Measurements from ENCODE around the gene KCNAB1. TPM values are rescaled to one million over a fixed set of nuclear protein-coding genes. Genes with fewer than 3 reads are reported as not detected.

The KCNAB1 gene
- total and polyA plus RNA-seq, 4 donors: 0.76 to 2.8 (median 1.0) TPM

DNA sequence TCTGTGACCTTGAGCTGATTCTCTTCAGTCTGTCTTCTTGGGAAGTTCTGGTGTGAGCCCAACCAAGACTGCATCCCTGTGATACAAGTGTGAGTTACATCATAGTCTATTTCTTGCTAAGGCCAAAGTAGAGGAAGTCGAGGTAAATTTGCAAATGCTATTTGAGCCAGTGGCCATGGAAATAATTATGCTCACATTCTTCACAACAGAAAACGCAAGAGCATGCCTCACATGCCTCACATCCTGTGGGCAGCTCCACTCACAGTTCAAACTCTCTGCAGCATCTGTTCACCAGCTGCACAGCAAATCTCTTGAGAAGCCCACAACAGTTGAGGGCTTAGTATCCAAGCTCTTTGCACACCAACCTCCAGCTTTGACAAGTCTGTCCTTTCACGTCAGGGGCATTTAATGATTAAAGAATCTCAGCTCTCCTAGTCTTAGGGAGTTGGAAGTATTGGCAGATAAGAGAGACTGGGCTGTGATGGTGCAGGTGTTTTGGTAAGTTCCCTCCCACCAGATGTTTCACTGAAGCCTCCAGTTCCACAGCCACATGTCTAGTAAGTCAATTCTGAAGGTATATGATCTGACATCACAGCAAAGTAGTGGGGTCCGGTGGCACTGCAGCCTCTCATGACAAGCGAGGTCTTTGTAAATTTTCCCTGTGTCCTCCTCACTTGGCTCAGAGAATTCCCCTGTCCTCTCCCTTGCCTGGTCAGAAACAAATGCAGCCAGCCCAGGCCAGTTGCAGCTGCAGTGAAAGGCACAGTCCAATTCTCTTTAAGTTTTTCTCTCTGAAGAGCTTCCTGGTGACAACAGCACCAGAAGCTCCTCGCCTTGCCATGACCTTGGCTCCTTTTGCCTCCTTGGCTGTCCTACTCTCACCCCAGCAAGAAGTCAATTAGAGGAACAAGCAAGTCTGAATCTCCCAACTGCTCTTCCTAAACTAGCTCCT is 268.4 kb downstream of the KCNAB1 start:
- Histone ChIP-seq H3K9me3 (ENCODE audit: control insufficient read depth in 4 of 4, low read length in 3 of 4) (no peaks in the 10 kb centered on the region), H3K27ac (ENCODE audit: low read depth in 1 of 2, low read length in 2 of 2) (no peak overlapping the region)
- no peak for DNase-seq (ENCODE audit: low spot score)

DNA sequence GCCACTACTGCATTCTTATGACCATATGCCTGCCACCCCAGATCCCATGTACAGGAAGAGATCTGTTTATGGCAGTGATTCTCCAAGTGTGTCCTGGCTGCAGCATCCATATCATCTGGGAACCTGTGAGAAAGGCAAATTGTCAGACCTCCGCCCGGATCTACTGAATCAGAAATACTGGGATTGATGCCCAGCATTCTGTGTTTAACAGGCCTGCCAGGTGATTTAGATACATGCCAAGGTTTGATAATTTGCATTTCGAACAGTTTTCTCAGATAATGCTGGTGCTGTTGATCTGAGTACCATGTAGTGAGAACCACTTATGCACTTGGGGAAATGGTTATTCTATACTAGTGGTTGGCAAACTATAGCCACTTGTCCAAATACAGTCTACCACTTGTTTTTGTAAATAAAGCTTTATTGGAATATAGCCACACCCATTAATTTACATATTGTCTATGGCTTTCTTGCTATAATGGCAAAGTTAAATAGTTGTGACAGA is 269.1 kb downstream of the KCNAB1 start:
- Histone ChIP-seq H3K9ac (ENCODE audit: low read depth in 1 of 2, low read length in 2 of 2) (no peak overlapping the region), H3K27ac (ENCODE audit: low read depth in 1 of 2, low read length in 2 of 2) (no peak overlapping the region), H3K4me3 (ENCODE audit: low read depth in 1 of 3, low read length in 3 of 3) (no peak overlapping the region), H3K27me3 (ENCODE audit: control insufficient read depth in 4 of 4, insufficient read depth in 4 of 4, low read length in 3 of 4) (no peaks in the 10 kb centered on the region), H3K9me3 (ENCODE audit: control insufficient read depth in 4 of 4, low read length in 3 of 4) (no peaks in the 10 kb centered on the region), H3K4me1 (ENCODE audit: control insufficient read depth in 4 of 4, insufficient read depth in 4 of 4, low read length in 3 of 4) (no peaks in the 10 kb centered on the region), H3K36me3 (ENCODE audit: control insufficient read depth in 4 of 4, insufficient read depth in 3 of 4, low read depth in 1 of 4, low read length in 3 of 4) (no peaks in the 10 kb centered on the region)
- WGBS: 87% methylated on average over 3 of the region's 3 CpGs
- DNase-seq (ENCODE audit: low spot score): no peak
- no peak for TF ChIP-seq HNF4A (conservative IDR thresholded peaks at IDR 0.05)
- no peak for TF ChIP-seq GABPA (IDR thresholded peaks at IDR 0.05 in 1 of 2, conservative IDR thresholded peaks at IDR 0.05 in 1 of 2)
- TF ChIP-seq, protein P1, sequence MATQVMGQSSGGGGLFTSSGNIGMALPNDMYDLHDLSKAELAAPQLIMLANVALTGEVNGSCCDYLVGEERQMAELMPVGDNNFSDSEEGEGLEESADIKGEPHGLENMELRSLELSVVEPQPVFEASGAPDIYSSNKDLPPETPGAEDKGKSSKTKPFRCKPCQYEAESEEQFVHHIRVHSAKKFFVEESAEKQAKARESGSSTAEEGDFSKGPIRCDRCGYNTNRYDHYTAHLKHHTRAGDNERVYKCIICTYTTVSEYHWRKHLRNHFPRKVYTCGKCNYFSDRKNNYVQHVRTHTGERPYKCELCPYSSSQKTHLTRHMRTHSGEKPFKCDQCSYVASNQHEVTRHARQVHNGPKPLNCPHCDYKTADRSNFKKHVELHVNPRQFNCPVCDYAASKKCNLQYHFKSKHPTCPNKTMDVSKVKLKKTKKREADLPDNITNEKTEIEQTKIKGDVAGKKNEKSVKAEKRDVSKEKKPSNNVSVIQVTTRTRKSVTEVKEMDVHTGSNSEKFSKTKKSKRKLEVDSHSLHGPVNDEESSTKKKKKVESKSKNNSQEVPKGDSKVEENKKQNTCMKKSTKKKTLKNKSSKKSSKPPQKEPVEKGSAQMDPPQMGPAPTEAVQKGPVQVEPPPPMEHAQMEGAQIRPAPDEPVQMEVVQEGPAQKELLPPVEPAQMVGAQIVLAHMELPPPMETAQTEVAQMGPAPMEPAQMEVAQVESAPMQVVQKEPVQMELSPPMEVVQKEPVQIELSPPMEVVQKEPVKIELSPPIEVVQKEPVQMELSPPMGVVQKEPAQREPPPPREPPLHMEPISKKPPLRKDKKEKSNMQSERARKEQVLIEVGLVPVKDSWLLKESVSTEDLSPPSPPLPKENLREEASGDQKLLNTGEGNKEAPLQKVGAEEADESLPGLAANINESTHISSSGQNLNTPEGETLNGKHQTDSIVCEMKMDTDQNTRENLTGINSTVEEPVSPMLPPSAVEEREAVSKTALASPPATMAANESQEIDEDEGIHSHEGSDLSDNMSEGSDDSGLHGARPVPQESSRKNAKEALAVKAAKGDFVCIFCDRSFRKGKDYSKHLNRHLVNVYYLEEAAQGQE (IDR thresholded peaks at IDR 0.05): no peak

More for the DNA sequence above, 268.4 kb downstream of the KCNAB1 start:
- TF ChIP-seq HNF4G (IDR thresholded peaks at IDR 0.05): no peak
- no peak for TF ChIP-seq HNF4A (conservative IDR thresholded peaks at IDR 0.05)
- TF ChIP-seq RAD21 (IDR thresholded peaks at IDR 0.05): no peak
- TF ChIP-seq FOXA1 (IDR thresholded peaks at IDR 0.05): no peak
- TF ChIP-seq, protein P2, sequence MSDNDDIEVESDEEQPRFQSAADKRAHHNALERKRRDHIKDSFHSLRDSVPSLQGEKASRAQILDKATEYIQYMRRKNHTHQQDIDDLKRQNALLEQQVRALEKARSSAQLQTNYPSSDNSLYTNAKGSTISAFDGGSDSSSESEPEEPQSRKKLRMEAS (IDR thresholded peaks at IDR 0.05): no peak
- TF ChIP-seq, protein P3, sequence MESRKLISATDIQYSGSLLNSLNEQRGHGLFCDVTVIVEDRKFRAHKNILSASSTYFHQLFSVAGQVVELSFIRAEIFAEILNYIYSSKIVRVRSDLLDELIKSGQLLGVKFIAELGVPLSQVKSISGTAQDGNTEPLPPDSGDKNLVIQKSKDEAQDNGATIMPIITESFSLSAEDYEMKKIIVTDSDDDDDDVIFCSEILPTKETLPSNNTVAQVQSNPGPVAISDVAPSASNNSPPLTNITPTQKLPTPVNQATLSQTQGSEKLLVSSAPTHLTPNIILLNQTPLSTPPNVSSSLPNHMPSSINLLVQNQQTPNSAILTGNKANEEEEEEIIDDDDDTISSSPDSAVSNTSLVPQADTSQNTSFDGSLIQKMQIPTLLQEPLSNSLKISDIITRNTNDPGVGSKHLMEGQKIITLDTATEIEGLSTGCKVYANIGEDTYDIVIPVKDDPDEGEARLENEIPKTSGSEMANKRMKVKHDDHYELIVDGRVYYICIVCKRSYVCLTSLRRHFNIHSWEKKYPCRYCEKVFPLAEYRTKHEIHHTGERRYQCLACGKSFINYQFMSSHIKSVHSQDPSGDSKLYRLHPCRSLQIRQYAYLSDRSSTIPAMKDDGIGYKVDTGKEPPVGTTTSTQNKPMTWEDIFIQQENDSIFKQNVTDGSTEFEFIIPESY (IDR thresholded peaks at IDR 0.05): no peak
- no peak for TF ChIP-seq FOXA2 (IDR thresholded peaks at IDR 0.05)
- no peak for TF ChIP-seq EGR1 (IDR thresholded peaks at IDR 0.05; ENCODE audit: low read depth in 2 of 2)
- no peak for TF ChIP-seq RXRA (IDR thresholded peaks at IDR 0.05)
- TF ChIP-seq JUND (IDR thresholded peaks at IDR 0.05): no peak
- no peak for TF ChIP-seq SP1 (IDR thresholded peaks at IDR 0.05)
- TF ChIP-seq TAF1 (conservative IDR thresholded peaks at IDR 0.05): no peak
- TF ChIP-seq NR2F2 (IDR thresholded peaks at IDR 0.05): no peak
- TF ChIP-seq, protein P4, sequence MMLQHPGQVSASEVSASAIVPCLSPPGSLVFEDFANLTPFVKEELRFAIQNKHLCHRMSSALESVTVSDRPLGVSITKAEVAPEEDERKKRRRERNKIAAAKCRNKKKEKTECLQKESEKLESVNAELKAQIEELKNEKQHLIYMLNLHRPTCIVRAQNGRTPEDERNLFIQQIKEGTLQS (IDR thresholded peaks at IDR 0.05): no peak
- no peak for TF ChIP-seq YY1 (IDR thresholded peaks at IDR 0.05)
- TF ChIP-seq, protein P5, sequence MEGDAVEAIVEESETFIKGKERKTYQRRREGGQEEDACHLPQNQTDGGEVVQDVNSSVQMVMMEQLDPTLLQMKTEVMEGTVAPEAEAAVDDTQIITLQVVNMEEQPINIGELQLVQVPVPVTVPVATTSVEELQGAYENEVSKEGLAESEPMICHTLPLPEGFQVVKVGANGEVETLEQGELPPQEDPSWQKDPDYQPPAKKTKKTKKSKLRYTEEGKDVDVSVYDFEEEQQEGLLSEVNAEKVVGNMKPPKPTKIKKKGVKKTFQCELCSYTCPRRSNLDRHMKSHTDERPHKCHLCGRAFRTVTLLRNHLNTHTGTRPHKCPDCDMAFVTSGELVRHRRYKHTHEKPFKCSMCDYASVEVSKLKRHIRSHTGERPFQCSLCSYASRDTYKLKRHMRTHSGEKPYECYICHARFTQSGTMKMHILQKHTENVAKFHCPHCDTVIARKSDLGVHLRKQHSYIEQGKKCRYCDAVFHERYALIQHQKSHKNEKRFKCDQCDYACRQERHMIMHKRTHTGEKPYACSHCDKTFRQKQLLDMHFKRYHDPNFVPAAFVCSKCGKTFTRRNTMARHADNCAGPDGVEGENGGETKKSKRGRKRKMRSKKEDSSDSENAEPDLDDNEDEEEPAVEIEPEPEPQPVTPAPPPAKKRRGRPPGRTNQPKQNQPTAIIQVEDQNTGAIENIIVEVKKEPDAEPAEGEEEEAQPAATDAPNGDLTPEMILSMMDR (IDR thresholded peaks at IDR 0.05; ENCODE audit: low read depth, low read length, missing input control): no peak
- no peaks in the 10 kb centered on the region for H3K36me3 ChIP-seq (ENCODE audit: control insufficient read depth in 4 of 4, insufficient read depth in 3 of 4, low read depth in 1 of 4, low read length in 3 of 4)
- no peaks in the 10 kb centered on the region for H3K4me1 ChIP-seq (ENCODE audit: control insufficient read depth in 4 of 4, insufficient read depth in 4 of 4, low read length in 3 of 4)
- 71% methylated on average over 6 of the region's 6 CpGs for WGBS
- H3K4me3 ChIP-seq (ENCODE audit: low read depth in 1 of 3, low read length in 3 of 3): no peak overlapping the region
- no peaks in the 10 kb centered on the region for H3K27me3 ChIP-seq (ENCODE audit: control insufficient read depth in 4 of 4, insufficient read depth in 4 of 4, low read length in 3 of 4)
- H3K9ac ChIP-seq (ENCODE audit: low read depth in 1 of 2, low read length in 2 of 2): no peak overlapping the region

Data from liver (tissue), 9 donors.